HepG2 (cell line): ENCODE data around the gene CYB5B. TPM values are rescaled to one million over a fixed set of nuclear protein-coding genes. Genes with fewer than 3 reads are reported as not detected.
A peak's percentile ranks its signal among the peaks of the same experiment; 100 is the strongest.

Experiments used
- ATAC-seq: fragments of 200-7000 bp; cut with Tn5 transposase; 3 replicates; pipeline ENCODE4 v1.9.1; 2020; ENCODE audit warnings: mild to moderate bottlenecking, moderate library complexity
- BruUV-seq: library from RNA; stranded (reverse); fragments of 400-500 nt; replicated peaks from 2 replicates; lab custom pipeline; 2021; lab: Mats Ljungman, UMichigan
- CTCF ChIA-PET: fragments of 300-600 bp; formaldehyde crosslinking; extraction: SDS; loops from one replicate; lab custom pipeline; 2021; ENCODE audit warnings: low total read pairs, inconsistent platforms, low intra/inter-chr PET ratio; lab: Yijun Ruan, JAX
- POLR2A ChIA-PET: fragments of 350-600 bp; sonication (Branson Sonifier 250); formaldehyde crosslinking; loops from one replicate; lab custom pipeline; 2020; ENCODE audit warnings: antibody characterized with exemption, inconsistent platforms; lab: Yijun Ruan, JAX
- DNase-seq: peaks from one replicate; pipeline ENCODE4 v3.0.0-alpha.2; 2015; ENCODE audit warnings: low spot score
- FAIRE-seq: peaks from 3 replicates; lab custom pipeline; 2011; peaks lifted over from hg19 to GRCh38; lab: Jason Lieb, UNC
- H2AFZ ChIP-seq: one replicate; pipeline ENCODE4 v1.6.1; 2011; ENCODE audit warnings: low read length, inconsistent platforms
- H3K27ac ChIP-seq: fragments of 300-600 bp; 3 replicates; pipeline ENCODE4 v1.8.0; 2011; ENCODE audit warnings: mixed run types, mild to moderate bottlenecking, mixed read lengths, low read length, inconsistent platforms; ENCODE audit not compliant: insufficient read depth; ENCODE audit errors: extremely low read length
- H3K27me3 ChIP-seq, 2 experiments: fragments of 200-600 bp in 1 of 2; 2 replicates in 1 of 2; 3 replicates in 1 of 2; pipeline versions ENCODE4 v1.6.0 to v1.8.0; 2011; ENCODE audit warnings: low read length in 2 of 2, mild to moderate bottlenecking in 2 of 2, moderate library complexity in 2 of 2, inconsistent platforms in 1 of 2; ENCODE audit not compliant: insufficient read depth in 2 of 2, control insufficient read depth in 1 of 2
- H3K36me3 ChIP-seq, 2 experiments: fragments of 200-600 bp in 1 of 2; replicated peaks in 1 of 2; 2 replicates in 1 of 2; 3 replicates in 1 of 2; pipeline versions ENCODE4 v1.5.1 to v1.8.0; 2011; ENCODE audit warnings: low read length in 2 of 2, inconsistent platforms in 1 of 2; ENCODE audit not compliant: insufficient read depth in 2 of 2, control insufficient read depth in 1 of 2
- H3K4me1 ChIP-seq: 2 replicates; pipeline ENCODE4 v1.5.1; 2012; ENCODE audit warnings: low read length, inconsistent platforms; ENCODE audit not compliant: insufficient read depth
- H3K4me2 ChIP-seq: 2 replicates; pipeline ENCODE4 v1.6.0; 2011; ENCODE audit warnings: low read depth, low read length, inconsistent platforms
- H3K4me3 ChIP-seq, 3 experiments: fragments of 200-600 bp in 1 of 3; sonication (generic), shearing (Covaris generic) in 1 of 3; replicated peaks in 1 of 3; 2 replicates each; pipeline ENCODE4 v1.5.1; 2011 to 2016; ENCODE audit warnings: low read length in 3 of 3, inconsistent platforms in 2 of 3, low read depth in 2 of 3, mild to moderate bottlenecking in 2 of 3, control low read depth in 1 of 3, mixed read lengths in 1 of 3; ENCODE audit not compliant: insufficient read depth in 1 of 3
- H3K79me2 ChIP-seq: one replicate; pipeline ENCODE4 v1.6.1; 2011; ENCODE audit warnings: low read length, inconsistent platforms; ENCODE audit not compliant: insufficient read depth
- H3K9ac ChIP-seq: 2 replicates; pipeline ENCODE4 v1.6.0; 2011; ENCODE audit warnings: mild to moderate bottlenecking, low read depth, low read length, inconsistent platforms; ENCODE audit not compliant: insufficient read depth
- H3K9me3 ChIP-seq: 2 replicates; pipeline ENCODE4 v1.5.1; 2012; ENCODE audit warnings: mild to moderate bottlenecking, low read length
- H4K20me1 ChIP-seq: 2 replicates; pipeline ENCODE4 v1.6.0; 2011; ENCODE audit warnings: inconsistent platforms, mild to moderate bottlenecking, low read length, moderate library complexity; ENCODE audit not compliant: insufficient read depth
- HDAC1 ChIP-seq: sonication (generic); formaldehyde crosslinking; IDR thresholded peaks from 2 replicates; pipeline ENCODE4 v1.5.1; 2020; ENCODE audit warnings: mild to moderate bottlenecking, missing genetic modification reagents
- MEIS1 ChIP-seq: sonication (generic); formaldehyde crosslinking; IDR thresholded peaks from 2 replicates; pipeline ENCODE4 v1.9.0; 2021; ENCODE audit warnings: mild to moderate bottlenecking, missing genetic modification reagents, moderate library complexity, borderline replicate concordance
- PAX8 ChIP-seq: sonication (generic); formaldehyde crosslinking; IDR thresholded peaks from 2 replicates; pipeline ENCODE4 v1.8.0; 2022; ENCODE audit warnings: mild to moderate bottlenecking, missing genetic modification reagents, borderline replicate concordance
- RBM22 ChIP-seq: fragments of 200-400 bp; formaldehyde crosslinking; optimal IDR thresholded peaks from 2 replicates; pipeline ENCODE3; 2017; ENCODE audit warnings: mild to moderate bottlenecking, low read length, moderate library complexity
- SIN3B ChIP-seq: fragments of 150-350 bp; IDR thresholded peaks from 2 replicates; pipeline ENCODE4 v1.6.1; 2014; ENCODE audit warnings: low read length
- WGBS: methylation state at CpG from one replicate; pipeline ENCODE4 v1.1.6; 2017; ENCODE audit warnings: low lambda C conversion rate; 5-methylcytosine and 5-hydroxymethylcytosine counted together
- in situ Hi-C: cut with HindIII; loops from 2 replicates; pipeline ENCODE4 v1.10.0; 2017; ENCODE audit warnings: low pct_unique_long_range_greater_than_20kb; ENCODE audit not compliant: extremely low pct_ligation_motif_present
- intact Hi-C: fragments of 100-400 bp; cut with micrococcal nuclease; formaldehyde crosslinking; loops from one replicate; pipeline ENCODE4 v1.10.0; 2022; ENCODE audit not compliant: unreplicated experiment
- polyA plus RNA-seq, 8 experiments: library from polyadenylated mRNA; depleted of rRNA in 3 of 8; stranded (reverse) in 7 of 8; unstranded in 1 of 8; fragments of >200 nt; fragmentation: Illumina TruSeq in 4 of 8; extraction: Trizol in 4 of 8; gene quantifications; 2 replicates each; pipeline versions ENCODE4 v1.2.1 to v1.2.3, GENCODE V29; 2011 to 2016; ENCODE audit warnings: low read depth in 4 of 8, missing spikeins in 1 of 8, mixed read lengths in 1 of 8; ENCODE audit not compliant: insufficient read depth in 1 of 8
- total RNA-seq, 5 experiments: library from RNA; depleted of rRNA; stranded (reverse); fragments of >200 nt; fragmentation: Illumina TruSeq; extraction: Trizol; gene quantifications; 2 replicates each; pipeline ENCODE4 v1.2.3, GENCODE V29; 2016; ENCODE audit warnings: low read depth in 1 of 5
- TF ChIP-seq, protein P1 (sequence below): sonication (generic); formaldehyde crosslinking; IDR thresholded peaks from 2 replicates; pipeline ENCODE4 v1.5.0; 2020; ENCODE audit warnings: mild to moderate bottlenecking, missing genetic modification reagents, moderate library complexity

CYB5B gene
- total and polyA plus RNA-seq, 2 of the 13 experiments (the other 11 are each of a cell fraction or from before 2014, with no cell fraction given): 234 to 432 TPM

GRCh38 chr16:69382421-69382820, 42.0 kb upstream of the CYB5B start:
- BruUV-seq: no TSS peak
- WGBS: 94% methylated on average over 2 of the region's 2 CpGs
- Histone ChIP-seq H3K36me3 (peaks cover 10 to 45% of the 10 kb centered on the region in 2 experiments), H3K27ac (no peak overlapping the region), H4K20me1 (no peaks in the 10 kb centered on the region), H2AFZ (no peak overlapping the region), H3K9me3 (no peaks in the 10 kb centered on the region), H3K9ac (no peak overlapping the region), H3K4me2 (no peak overlapping the region; the same call in none of the 2 replicates), H3K79me2 (peaks cover 47% of the 10 kb centered on the region), H3K27me3 (no peaks in the 10 kb centered on the region; a peak in 2 of 5 replicates), H3K4me3 (no peak overlapping the region), H3K4me1 (peaks cover 63% of the 10 kb centered on the region)
- no peak for ATAC-seq
- in situ Hi-C loops: no loop called here
- intact Hi-C loops: no loop called here
- POLR2A ChIA-PET: interaction anchor here (0.7 to 1.3 kb wide), 3 partner anchors 9 to 45 kb away, joined by 3 read pairs; no protein-coding TSS in a partner anchor
- TF ChIP-seq RBM22: peak; percentile 26
- TF ChIP-seq, protein P1, sequence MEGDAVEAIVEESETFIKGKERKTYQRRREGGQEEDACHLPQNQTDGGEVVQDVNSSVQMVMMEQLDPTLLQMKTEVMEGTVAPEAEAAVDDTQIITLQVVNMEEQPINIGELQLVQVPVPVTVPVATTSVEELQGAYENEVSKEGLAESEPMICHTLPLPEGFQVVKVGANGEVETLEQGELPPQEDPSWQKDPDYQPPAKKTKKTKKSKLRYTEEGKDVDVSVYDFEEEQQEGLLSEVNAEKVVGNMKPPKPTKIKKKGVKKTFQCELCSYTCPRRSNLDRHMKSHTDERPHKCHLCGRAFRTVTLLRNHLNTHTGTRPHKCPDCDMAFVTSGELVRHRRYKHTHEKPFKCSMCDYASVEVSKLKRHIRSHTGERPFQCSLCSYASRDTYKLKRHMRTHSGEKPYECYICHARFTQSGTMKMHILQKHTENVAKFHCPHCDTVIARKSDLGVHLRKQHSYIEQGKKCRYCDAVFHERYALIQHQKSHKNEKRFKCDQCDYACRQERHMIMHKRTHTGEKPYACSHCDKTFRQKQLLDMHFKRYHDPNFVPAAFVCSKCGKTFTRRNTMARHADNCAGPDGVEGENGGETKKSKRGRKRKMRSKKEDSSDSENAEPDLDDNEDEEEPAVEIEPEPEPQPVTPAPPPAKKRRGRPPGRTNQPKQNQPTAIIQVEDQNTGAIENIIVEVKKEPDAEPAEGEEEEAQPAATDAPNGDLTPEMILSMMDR (CRISPR knock-in tag): no peak
- no peak for DNase-seq
- FAIRE-seq: no peak
- CTCF ChIA-PET: no interaction called here

DNA sequence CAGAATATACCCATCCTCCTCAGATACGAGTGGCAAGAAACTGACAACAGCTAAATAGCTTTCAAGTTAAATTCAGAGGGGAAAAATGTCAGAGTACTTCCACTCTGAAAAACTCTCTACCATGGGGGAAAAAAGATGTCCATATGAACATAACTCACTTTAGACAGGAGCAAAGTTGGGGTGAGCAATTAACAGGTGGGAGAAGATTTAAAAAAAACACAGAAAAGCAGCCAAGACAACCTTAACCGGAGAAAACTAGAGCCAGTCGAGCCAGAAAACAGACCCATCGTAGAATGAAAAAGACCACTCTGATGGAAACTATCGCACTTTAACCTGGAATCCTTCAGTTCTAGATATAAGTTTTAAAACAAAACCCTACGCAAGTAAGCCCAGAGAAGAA, 39.4 kb upstream of the CYB5B start:
- intact Hi-C loops: loop anchor here (1.0 to 5.0 kb wide), 2 partner anchors 33 to 59 kb away; partner anchors contain the start of gene TMED6
- WGBS: 2% methylated on average over 6 of the region's 6 CpGs
- FAIRE-seq: no peak
- peaks cover 40% of the 10 kb centered on the region for H3K4me1 ChIP-seq
- POLR2A ChIA-PET: interaction anchor here (1.0 to 3.3 kb wide), 4 partner anchors 12 to 45 kb away, joined by 3 to 16 read pairs (median 4); partner anchors contain the start of genes NIP7 and TMED6
- no peaks in the 10 kb centered on the region for H3K9me3 ChIP-seq
- peak overlapping the region; percentile 88 for H3K9ac ChIP-seq
- no peak for ATAC-seq
- 0 out of 2 replicates have a peak, but pooled peaks have one; percentile 5 for TF ChIP-seq PAX8 (CRISPR knock-in tag)
- no peak for TF ChIP-seq HDAC1 (CRISPR knock-in tag)
- 0 out of 2 replicates have a peak, but pooled peaks have one; percentile 7 for TF ChIP-seq MEIS1 (CRISPR knock-in tag)
- 0 out of 2 replicates have a peak, but pooled peaks have one; percentile 31 for TF ChIP-seq SIN3B
- H3K4me2 ChIP-seq: peak overlapping the region; percentile 89
- peaks cover 47% of the 10 kb centered on the region for H3K79me2 ChIP-seq
- no peaks in the 10 kb centered on the region for H4K20me1 ChIP-seq
- no peak overlapping the region for H2AFZ ChIP-seq
- H3K36me3 ChIP-seq: peaks cover 7 to 27% of the 10 kb centered on the region in 2 experiments
- TSS peak; percentile 56 for BruUV-seq
- H3K4me3 ChIP-seq: peak overlapping the region; percentile 78 to 97 (median 79)
- DNase-seq: no peak
- in situ Hi-C loops: no loop called here
- H3K27me3 ChIP-seq: no peaks in the 10 kb centered on the region; a peak in 2 of 5 replicates
- CTCF ChIA-PET: no interaction called here
- H3K27ac ChIP-seq: peak overlapping the region; percentile 63
